Bone marrow (tissue), 2 donors: ENCODE results near the gene ANKLE2.
"Not testable (repeated sequence)": the region's sequence is repeated elsewhere in the genome, so short reads cannot be mapped to it uniquely, and the experiment has no call there.

ENCODE experiments used
- DNase-seq, 2 donors: peaks; one replicate each; lab custom pipeline; 2025; lab: John Stamatoyannopoulos, UW

The ANKLE2 gene

DNA sequence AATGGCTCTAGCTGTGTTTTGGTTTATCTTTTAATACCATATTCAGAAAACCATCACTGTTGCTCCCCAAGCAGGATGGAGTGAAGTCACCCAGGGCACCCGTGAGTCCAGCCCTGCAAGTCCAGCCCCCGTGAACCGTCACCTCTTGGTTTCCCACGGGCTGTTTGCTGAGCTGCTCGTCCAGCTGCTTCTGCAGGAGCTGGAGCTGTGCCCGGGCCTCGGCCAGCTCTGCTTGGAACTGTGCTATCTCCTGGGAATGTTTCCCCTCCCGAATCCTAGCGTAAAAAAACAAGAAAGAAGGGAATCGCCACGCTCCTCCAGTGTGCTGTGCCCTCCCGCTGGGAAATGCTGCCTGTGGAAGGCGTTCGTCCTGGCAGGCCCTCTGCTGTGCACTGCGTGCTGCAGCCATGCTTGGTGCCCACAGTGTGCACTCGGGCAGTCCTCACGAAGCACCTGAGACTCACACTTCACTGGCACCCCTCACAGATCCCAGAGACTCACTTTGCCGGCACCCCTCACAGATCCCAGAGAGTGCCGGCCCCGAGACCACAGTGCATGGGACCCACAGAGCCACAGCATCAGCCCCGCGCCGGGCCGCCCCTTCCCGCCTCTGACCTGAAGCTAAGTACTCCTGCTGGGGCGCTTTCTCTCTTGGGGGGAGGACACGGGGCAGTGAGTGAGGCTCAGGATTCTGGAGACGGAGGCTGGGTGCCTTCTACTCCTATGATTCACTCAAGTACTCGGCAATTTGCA, 15.4 kb upstream of the ANKLE2 start:
- DNase-seq = no peak

DNA sequence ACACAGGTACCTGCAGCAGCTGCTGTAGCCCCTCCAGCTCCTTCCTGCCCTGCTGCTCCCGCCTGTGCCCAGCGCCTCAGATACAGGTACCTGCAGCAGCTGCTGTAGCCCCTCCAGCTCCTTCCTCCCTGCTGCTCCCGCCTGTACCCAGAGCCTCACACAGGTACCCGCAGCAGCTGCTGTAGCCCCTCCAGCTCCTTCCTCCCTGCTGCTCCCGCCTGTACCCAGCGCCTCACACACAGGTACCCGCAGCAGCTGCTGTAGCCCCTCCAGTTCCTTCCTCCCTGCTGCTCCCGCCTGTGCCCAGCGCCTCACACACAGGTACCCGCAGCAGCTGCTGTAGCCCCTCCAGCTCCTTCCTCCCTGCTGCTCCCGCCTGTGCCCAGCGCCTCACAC, 14.6 kb upstream of the ANKLE2 start:
- not testable (repeated sequence) for DNase-seq

GRCh38 chr12:132775502-132776229, 14.0 kb upstream of the ANKLE2 start:
- DNase-seq = no peak

DNA sequence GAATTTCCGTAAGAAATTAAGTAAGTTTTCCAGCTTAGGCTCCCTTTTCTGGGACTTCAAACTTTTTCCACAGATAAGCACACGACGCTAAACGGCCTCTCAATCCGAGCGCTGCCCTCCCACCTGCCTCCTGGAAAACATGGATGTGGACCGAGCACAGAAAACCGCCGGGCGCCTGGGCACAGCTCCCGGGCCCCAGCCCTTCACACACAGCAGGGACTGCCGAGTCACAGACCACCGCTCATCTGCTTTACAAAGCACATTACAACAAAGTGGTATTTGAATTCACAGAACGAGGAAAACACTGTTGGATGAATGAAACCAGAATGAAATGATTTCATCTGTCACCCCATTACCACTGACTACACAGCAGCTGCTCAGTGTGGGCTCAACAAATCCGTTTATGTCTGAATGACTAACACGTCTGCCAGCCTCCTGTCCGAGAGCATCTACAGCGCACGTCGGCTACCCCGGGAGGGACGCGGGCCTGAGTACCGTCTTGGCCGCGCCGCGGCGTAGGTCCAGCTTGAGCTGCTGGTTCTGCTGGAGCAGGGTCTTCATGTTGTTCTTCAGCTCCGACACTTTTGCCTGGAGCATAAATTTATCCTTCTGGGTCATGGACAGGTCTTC, 13.1 kb upstream of the ANKLE2 start:
- DNase-seq = no peak

DNA sequence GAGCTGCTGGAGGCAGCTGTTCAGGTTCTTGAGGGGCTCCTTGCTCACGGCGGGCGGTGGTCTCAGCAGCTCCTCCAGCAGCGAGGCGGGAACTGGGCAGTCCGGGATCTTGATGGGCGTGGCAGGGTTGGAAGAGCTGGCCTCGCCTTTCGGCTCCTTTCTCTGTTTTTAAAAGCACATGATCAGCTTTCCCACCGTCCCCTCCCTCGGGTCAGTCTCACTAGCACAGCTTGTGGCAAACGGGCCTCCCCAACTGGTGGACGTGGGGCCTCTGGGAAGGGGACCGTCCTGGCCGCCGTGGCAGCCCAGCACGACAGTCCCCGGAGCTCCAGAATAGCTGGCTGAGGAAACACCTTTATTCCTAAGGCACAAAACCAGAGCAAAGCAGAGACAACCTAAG, 12.5 kb upstream of the ANKLE2 start:
- no peak for DNase-seq

- DNase-seq = no peak
These were observed 11.7 kb upstream of the ANKLE2 start for GRCh38 chr12:132773077-132773955.

- no peak for DNase-seq
These were observed 11.0 kb upstream of the ANKLE2 start for GRCh38 chr12:132772606-132773005.

GRCh38 chr12:132771126-132771838, 9.7 kb upstream of the ANKLE2 start:
- DNase-seq = no peak

GRCh38 chr12:132766380-132767085, 4.9 kb upstream of the ANKLE2 start:
- DNase-seq = no peak

DNA sequence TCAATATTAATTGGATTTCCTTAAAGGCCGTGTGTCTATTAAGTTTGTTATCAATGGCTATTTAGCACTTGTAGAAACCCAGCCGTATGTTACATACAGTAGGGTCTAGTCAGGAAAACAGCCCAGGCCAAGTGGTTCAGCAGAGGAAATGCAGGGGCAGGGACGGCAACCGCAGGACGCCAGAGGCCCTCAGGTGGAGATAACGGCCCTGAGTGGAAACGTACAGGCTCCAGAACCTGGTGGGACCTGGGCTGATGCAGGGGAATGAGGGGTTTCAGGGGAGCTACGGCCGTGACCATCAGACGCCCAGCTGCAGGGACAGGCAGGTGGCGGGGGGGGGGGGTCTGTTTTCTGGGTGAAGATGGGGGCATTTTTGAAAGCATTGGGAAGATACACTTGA, 3.7 kb upstream of the ANKLE2 start:
- no peak for DNase-seq

GRCh38 chr12:132764231-132764630, 2.6 kb upstream of the ANKLE2 start:
- no peak for DNase-seq

DNA sequence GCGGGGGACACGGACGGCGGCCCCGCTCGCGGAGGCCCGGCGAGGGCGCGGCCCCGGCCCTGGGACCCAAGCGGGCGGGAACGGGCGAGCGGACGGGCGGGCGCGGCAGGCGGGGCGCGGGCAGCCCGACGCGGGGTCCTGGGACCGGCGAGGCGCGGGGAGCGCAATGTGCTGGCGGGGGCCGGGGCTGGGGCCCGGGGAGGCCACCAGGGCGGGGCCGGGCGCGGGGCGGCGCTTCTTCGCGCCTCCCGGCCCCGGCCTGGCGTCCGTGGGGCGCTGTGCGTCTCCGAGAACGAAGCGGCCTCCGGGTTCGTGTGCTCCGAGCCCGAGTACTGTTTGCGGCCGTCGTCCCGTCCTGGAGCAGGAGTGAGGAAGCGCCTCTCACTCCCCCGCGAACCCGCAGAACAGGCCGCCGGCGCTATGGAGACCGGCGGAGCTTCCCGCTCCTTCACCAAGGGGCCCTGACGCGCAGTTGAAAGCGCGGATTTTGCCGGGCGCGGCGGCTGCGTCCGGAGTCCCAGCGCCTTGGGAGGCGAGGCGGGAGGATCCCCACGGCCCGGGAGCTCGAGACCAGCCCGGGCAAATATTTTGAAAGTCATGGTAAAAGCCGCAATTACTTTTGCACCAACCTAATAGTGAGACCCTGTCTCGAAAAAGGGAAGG, 420 bp upstream of the ANKLE2 start:
- peak; percentile 53 to 84 for DNase-seq

DNA sequence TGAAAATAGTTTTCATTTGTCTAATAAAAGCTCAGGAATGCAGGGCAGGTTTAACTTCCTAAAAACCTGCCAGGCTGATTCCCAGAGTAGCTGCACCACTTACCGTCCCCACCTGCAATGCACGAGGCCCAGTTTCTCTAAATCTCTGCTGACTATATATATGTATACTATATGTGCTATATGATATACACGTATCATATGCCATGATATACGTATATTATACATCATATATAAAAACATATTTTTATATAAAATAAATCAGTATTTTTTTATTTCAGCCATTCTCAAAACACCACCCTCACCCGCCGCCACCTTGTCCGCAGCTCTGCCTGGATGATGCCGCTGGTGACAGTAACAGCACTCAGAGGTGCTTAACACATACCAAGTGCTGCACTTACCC, 2.3 kb downstream of the ANKLE2 start:
- DNase-seq = no peak

- not testable (repeated sequence) for DNase-seq
These were observed 2.8 kb downstream of the ANKLE2 start for GRCh38 chr12:132758825-132759224.

GRCh38 chr12:132754160-132754932, 7.3 kb downstream of the ANKLE2 start:
- DNase-seq = no peak

GRCh38 chr12:132753670-132754069, 8.0 kb downstream of the ANKLE2 start:
- not testable (repeated sequence) for DNase-seq

DNA sequence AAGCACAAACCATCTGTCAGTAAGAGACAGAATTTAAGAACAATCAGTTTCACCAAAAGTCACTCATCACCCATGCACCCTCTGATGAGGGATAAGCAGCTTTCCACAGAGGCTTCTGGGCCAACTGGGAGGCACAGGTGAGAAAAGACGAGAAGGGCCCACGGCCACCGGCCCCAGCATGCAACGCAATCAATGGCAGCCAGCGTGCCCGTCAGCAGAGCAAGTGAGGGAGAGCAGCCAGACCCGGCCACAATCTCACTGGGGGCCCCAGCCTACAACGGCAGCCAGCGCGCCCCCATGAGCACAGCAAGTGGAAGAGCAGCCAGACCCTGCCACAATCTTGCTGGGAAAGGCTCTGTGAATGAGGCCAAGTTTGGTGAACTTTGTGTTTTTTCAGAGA, 13.3 kb downstream of the ANKLE2 start:
- no peak for DNase-seq

- no peak for DNase-seq
These were observed 13.7 kb downstream of the ANKLE2 start for GRCh38 chr12:132747896-132748295.

GRCh38 chr12:132747395-132747794, 14.2 kb downstream of the ANKLE2 start:
- no peak for DNase-seq
